Coronary artery (tissue), 2 donors: ENCODE measurements around the gene SP6.

Source experiments
- DNase-seq: peaks from one replicate; pipeline ENCODE4 v3.0.0-alpha.2; 2017; ENCODE audit warnings: low spot score
- H3K27ac ChIP-seq, 2 donors: fragments of 200-600 bp; sonication (generic); one replicate each; pipeline ENCODE4 v1.5.1; 2016 to 2019
- H3K4me3 ChIP-seq: fragments of 200-600 bp; sonication (generic); 2 replicates; pipeline ENCODE4 v1.5.1; 2016; ENCODE audit warnings: mild to moderate bottlenecking, moderate library complexity
- CTCF ChIP-seq: fragments of 200-600 bp; sonication (generic); IDR thresholded peaks from one replicate; pipeline ENCODE4 v1.5.1; 2019; ENCODE audit warnings: antibody characterized with exemption

The SP6 gene

GRCh38 chr17:47895347-47895855 is 44.4 kb upstream of the SP6 start:
- no peak for DNase-seq
- peak overlapping the region; percentile 92 to 96 for H3K27ac ChIP-seq
- no peak for TF ChIP-seq CTCF
- H3K4me3 ChIP-seq, result peak overlapping the region; percentile 85

DNA sequence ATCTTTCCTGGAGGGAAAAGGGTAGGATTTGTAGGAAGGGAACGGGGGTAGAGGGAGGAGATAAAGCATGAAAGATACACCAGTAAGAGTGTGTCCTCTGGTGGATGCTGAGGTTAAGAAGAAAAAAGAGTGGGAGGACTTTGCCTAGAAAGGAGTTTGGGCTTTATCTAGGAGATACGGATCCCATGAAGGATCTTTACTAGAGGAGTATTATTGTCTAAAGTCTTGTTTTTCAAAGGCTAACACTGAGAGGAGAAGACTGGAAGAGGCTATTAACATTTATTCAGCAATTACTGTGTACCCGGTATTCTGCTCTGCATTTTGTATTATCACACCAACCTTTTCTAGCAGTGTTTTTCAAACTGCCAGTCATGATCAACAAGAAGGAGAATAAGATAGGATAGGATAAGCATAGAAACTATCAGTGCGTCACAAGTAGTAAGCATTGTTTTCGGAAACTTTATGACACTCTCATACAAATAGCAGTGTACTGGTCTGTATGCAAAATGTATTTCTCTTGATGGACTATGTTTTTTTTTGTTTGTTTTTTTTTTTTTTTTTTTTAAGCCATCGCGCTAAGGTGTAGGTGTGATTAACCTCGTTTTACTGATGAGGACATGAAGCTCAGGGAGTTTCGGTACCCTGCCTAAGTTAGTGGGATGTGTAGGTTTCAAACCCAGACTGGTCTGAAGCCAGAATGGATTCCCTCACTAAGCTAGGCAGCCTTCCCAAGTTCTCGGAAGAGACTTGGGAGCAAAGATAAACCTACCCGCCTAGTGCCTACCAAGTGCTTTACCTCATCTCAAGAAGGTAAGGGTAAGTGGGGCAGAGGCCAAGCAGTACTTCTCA is 43.8 kb upstream of the SP6 start:
- DNase-seq, result no peak
- Histone ChIP-seq H3K4me3 (peak overlapping the region; percentile 85), H3K27ac (peak overlapping the region; percentile 92 to 96)
- TF ChIP-seq CTCF, result no peak

DNA sequence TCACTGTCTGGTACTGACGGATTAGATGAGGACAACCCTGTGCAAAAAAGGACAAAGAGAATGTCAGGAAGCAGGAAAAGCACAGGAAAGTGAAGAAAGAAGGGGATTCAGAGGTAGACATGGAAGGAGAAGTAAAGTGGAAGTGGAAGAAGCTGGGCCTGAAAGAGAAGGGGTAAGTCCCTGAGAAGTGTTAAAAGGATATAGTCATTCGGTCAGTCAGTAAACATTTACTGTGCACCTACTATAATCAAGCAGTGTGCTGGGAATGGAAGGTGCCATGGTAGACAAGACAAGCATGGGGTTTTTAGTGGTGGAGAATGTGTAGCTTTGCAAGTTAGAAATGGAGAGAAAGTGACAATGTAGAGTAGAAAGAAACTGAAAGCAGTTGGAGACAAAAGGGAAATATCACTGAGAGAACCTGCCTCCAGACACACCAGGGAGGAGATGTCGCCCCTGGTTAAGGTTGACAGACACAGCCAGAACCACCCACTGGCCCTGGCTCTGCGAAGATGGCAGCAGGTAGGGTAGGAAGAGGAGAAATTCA is 40.7 kb upstream of the SP6 start:
- Histone ChIP-seq H3K27ac (no peak overlapping the region), H3K4me3 (no peak overlapping the region)
- TF ChIP-seq CTCF, result no peak
- DNase-seq, result no peak

GRCh38 chr17:47889734-47890529 is 39.0 kb upstream of the SP6 start:
- Histone ChIP-seq H3K4me3 (no peak overlapping the region), H3K27ac (no peak overlapping the region)
- DNase-seq, result peak; percentile 87
- TF ChIP-seq CTCF, result peak; percentile 96

GRCh38 chr17:47888293-47888692 is 37.3 kb upstream of the SP6 start:
- no peak overlapping the region for H3K27ac ChIP-seq
- no peak for DNase-seq
- no peak overlapping the region for H3K4me3 ChIP-seq
- TF ChIP-seq CTCF, result no peak

DNA sequence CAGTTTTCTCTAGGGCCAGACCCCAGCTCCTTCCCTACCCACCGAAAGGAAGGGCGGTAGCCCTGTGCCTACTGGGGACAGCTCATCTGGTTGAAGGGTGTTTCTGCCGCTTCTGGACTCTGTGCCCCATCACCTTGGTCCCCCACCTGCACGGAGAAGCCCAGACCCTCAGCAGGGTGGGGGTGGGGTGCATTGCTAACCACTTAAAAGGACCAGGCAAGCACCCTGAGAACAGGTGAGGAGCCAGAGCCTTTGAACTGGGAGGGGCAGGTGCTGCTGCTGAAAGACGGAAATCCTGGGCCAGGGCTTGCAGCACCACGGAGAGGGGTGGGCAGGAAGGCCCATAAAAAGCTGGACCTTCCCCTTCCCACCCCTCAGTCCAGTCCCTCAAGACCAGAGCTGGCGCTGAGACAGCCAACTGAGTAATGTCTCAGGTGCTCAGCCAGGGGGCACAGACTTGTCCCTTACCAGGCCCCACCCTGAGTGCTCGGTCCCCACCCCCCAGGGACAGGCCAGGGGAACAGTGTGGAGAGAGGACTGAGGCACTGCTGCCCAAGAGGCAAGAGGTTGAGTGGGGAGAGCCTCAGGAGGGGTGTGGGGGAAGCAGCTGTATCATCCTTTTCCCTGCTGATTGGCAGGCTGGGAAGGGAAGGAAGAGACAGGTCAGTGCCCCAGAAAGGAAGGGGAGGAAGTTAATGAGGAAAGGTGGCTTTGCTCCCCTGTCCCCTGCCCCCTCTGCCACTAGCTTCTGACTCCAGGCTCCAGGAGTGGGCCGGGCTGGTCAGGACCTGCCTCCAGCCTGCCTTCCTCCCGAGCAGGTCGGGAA is 34.2 kb upstream of the SP6 start:
- no peak for DNase-seq
- Histone ChIP-seq H3K27ac (no peak overlapping the region), H3K4me3 (no peak overlapping the region)
- no peak for TF ChIP-seq CTCF
